ENCODE data around the gene CYP2D6.
"Not testable (repeated sequence)": the region's sequence is repeated elsewhere in the genome, so short reads cannot be mapped to it uniquely, and the experiment has no call there.

DNA sequence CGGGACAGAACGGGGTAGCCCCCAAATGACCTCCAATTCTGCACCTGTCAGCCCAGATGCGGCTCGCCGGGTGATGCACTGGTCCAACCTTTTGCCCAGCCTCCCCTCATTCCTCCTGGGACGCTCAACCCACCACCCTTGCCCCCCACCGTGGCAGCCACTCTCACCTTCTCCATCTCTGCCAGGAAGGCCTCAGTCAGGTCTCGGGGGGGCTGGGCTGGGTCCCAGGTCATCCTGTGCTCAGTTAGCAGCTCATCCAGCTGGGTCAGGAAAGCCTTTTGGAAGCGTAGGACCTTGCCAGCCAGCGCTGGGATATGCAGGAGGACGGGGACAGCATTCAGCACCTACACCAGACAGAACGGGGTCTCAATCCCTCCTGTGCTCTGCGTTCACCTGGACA lies 2.6 kb downstream of the CYP2D6 start:
- TF ChIP-seq, protein P1, sequence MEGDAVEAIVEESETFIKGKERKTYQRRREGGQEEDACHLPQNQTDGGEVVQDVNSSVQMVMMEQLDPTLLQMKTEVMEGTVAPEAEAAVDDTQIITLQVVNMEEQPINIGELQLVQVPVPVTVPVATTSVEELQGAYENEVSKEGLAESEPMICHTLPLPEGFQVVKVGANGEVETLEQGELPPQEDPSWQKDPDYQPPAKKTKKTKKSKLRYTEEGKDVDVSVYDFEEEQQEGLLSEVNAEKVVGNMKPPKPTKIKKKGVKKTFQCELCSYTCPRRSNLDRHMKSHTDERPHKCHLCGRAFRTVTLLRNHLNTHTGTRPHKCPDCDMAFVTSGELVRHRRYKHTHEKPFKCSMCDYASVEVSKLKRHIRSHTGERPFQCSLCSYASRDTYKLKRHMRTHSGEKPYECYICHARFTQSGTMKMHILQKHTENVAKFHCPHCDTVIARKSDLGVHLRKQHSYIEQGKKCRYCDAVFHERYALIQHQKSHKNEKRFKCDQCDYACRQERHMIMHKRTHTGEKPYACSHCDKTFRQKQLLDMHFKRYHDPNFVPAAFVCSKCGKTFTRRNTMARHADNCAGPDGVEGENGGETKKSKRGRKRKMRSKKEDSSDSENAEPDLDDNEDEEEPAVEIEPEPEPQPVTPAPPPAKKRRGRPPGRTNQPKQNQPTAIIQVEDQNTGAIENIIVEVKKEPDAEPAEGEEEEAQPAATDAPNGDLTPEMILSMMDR (IDR thresholded peaks at IDR 0.05) = not testable (repeated sequence)
- TF ChIP-seq ZFX (IDR thresholded peaks at IDR 0.05; ENCODE audit: borderline replicate concordance) = not testable (repeated sequence)

Data from 22Rv1 (cell line).